Measurements from ENCODE around the gene KLHDC9.

Gene KLHDC9

DNA sequence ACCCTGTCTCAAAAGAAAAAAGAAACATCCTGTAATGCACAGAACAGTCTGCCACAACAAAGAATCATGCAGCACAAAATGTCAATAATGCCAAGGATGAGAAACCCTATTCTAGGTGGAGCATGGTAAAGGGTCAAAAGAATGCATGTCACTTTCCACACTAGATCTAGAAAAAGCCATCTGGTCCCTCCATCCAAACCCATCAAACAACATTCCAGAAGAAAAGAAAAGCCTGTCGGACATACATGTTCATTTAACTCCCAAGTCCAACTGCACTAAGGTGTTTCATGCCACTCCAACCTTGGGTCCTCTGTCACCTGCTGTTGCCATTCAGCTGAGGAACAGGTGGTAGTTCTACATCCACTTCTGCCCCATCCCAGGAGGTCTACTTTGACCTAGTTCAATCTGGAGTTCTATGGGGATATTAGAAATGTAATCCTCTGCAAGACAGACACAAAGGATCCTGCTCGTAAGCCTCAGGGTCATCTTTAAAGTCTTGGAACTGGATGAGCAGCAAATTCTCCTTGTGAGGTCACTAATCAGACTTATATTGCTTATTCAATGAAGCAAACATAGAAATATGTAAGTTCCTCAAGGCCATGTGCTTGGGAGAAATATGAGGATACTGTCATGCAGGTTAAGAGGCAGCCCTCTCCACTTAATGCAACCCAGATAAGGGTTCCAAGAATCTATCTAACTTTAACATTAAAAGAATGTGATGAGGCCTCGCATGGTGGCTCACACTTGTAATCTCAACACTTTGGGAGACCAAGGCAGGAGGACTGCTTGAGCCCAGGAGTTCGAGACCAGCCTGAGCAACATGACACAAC is 30.6 kb downstream of the KLHDC9 start:
- TF ChIP-seq, protein P1, sequence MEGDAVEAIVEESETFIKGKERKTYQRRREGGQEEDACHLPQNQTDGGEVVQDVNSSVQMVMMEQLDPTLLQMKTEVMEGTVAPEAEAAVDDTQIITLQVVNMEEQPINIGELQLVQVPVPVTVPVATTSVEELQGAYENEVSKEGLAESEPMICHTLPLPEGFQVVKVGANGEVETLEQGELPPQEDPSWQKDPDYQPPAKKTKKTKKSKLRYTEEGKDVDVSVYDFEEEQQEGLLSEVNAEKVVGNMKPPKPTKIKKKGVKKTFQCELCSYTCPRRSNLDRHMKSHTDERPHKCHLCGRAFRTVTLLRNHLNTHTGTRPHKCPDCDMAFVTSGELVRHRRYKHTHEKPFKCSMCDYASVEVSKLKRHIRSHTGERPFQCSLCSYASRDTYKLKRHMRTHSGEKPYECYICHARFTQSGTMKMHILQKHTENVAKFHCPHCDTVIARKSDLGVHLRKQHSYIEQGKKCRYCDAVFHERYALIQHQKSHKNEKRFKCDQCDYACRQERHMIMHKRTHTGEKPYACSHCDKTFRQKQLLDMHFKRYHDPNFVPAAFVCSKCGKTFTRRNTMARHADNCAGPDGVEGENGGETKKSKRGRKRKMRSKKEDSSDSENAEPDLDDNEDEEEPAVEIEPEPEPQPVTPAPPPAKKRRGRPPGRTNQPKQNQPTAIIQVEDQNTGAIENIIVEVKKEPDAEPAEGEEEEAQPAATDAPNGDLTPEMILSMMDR (conservative IDR thresholded peaks at IDR 0.05) = no peak
- H3K27ac ChIP-seq = no peak overlapping the region

DNA sequence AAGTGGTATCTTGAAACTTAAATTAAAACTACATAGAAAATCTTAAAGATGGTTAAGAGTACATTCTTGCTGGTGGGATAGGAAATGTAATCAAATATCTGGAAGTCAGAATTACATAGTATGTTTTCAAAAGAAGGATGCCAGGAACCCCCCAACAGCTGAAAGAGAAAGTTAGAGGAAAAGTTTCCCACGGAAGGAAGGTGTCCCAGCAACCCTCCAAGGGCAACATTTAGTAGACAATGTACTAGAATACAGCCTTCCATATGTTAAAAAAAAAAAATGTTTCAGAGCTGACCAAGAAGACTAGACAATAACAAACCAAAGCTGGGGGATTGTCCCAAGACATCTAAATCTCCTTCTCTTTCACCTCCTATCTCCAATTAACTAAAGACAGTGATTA is 32.1 kb downstream of the KLHDC9 start:
- TF ChIP-seq, protein P1 (conservative IDR thresholded peaks at IDR 0.05) = no peak
- H3K27ac ChIP-seq = no peak overlapping the region

DNA sequence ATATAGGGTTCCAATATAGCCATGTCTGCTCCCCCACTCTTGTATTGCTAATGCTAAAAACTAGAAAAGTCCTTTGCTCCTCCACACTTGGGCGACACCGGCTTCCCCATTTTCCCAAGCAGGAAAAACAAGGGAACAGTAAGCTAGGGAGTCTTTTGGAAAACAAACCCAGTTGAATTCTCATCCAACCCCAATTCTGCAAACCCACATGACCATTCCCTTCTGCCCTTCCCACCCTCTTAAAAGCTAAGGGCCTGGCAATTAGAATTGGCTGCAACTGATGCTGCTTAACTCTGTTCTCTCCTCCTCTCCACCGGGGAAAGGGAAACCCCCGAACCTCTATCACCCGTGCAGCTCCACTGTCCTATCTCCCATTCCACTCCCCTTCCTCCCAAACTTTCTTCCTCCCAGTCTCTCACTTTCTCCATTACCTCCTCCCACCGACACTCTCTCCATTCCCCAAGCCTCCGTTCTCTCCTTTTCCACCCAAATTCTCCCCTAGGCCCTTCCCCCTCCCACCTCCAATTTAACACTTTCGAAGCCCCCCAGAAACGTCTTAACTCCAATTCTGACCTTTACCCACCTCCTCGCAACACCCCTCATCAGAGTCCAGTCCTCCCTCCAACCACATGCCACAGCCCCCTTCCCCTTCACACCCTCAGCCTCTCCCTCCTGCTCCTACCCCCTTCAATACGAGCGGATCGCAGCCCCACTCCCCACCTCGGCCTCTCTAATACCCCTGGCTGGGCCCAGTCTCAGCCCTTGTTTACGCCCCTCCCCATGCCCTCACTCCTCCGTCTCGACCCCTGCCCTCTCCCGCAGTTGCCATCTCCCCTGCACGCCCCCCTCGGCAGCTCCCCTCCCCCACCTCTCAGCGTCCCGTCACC is 33.6 kb downstream of the KLHDC9 start:
- peak overlapping the region; percentile 96 for H3K27ac ChIP-seq
- TF ChIP-seq, protein P1 (conservative IDR thresholded peaks at IDR 0.05) = no peak

DNA sequence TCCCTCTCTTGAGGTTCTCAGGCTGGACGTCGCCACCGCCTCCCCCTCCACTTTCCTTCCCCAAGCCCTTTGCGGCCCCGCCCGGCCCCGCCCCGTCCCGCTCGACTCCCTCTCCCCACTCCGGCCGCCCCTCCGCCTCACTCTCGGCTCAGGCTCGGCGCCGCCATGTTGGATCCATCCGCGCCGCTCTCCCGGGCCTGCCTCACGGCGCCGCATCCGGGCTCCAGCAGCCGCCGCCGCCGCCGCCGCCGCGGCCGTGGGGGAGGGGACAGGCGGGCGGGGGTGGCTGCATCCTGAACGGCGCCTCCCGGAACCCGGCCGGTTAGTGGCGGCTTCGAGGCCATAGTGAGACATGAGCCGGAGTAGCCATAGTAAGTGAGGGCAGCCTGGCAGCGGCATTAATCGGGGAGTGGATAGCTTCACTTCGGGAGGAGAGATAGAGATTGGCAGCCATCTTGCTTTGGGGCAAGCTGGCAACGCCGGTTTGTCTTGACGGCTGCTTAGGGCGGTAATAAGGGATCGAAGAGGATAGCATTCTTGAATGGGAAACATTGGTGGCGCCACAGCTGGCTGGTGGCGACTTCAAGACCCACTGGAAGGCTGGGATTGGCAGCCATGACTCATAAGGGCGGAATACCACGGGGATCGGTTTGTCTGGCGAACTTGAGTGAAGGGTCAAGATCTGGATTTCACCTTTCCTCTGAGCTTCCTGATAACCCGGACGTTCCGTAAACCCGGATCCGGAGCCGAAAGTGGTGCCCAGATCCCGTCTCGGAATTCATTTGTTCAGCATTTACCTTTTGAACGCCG is 34.5 kb downstream of the KLHDC9 start, which contains the start of gene DEDD:
TSS of gene DEDD (minus strand) at position 258 of the 810 bp plus-strand sequence. CDS start 8,205 bp downstream, outside the sequence.
- TF ChIP-seq, protein P1 (conservative IDR thresholded peaks at IDR 0.05) = 0 out of 2 replicates have a peak, but pooled peaks have one; percentile 16
- H3K27ac ChIP-seq = peak within 1 kb of the TSS; percentile 96

DNA sequence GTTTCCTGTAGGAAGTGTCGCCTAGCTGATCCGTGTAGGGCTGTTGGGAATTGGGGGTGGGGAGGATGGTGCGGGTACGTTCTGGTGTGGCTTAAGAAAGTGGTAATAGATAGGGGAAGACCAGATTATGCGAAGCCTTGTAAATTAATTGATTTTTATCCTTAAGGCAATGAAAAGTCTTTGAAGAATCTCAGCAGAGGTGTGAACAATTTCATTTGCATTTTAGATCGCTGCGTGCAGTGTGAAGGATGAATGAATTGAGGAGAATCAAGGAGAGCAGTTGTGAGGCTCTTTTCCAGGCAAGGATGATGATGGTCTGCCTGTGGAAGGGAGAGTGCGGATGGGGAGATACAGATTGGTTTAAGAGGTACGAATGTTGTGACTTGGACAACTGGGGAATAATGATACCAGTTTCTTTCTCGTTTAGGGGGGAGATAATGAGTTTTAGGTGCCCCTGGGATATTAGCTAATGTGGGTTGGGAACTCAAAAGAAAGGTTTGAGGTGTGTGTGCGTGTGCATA is 35.1 kb downstream of the KLHDC9 start:
- H3K27ac ChIP-seq = peak overlapping the region; percentile 96
- TF ChIP-seq, protein P1 (conservative IDR thresholded peaks at IDR 0.05) = no peak

DNA sequence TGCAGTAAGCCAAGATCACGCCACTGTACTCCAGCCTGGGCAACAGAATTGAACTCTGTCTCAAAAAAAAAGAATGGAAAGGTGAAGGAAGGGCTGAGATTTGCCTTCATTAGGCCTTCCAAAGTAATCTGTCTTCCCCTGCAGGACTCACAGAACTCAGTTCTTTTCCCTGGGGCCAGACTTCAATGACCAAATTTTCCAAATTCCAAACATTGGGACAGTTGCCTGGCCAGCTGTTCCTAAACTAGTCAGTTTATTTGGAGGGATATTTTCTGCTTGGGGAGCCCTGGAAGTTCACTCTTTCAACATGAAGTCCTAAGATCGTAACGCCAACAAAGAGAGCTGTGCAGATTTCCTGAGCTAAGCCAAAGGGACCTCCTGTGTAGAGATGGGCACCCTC is 39.7 kb downstream of the KLHDC9 start:
- TF ChIP-seq, protein P1 (conservative IDR thresholded peaks at IDR 0.05) = no peak
- no peak overlapping the region for H3K27ac ChIP-seq

Data from VCaP (cell line).